Lung (tissue), 12 donors: Measurements from ENCODE around the gene GNG8. TPM values are rescaled to one million over a fixed set of nuclear protein-coding genes. Genes with fewer than 3 reads are reported as not detected.

Experiments
- ATAC-seq: fragments of 200-7000 bp; cut with Tn5 transposase; one replicate; pipeline ENCODE4 v1.9.1; 2020; ENCODE audit warnings: moderate number of reproducible peaks; ENCODE audit not compliant: insufficient read depth, low FRiP score
- DNase-seq, 3 donors: peaks; one replicate each; pipeline ENCODE4 v3.0.0-alpha.2; 2013 to 2017
- H3K27ac ChIP-seq, 2 donors: one replicate each; pipeline ENCODE4 v1.5.1; 2013; ENCODE audit warnings: mild to moderate bottlenecking in 2 of 2, moderate library complexity in 2 of 2, control low read depth in 1 of 2, inconsistent platforms in 1 of 2, low read depth in 1 of 2, low read length in 1 of 2
- H3K27me3 ChIP-seq, 3 donors: one replicate each; pipeline ENCODE4 v1.5.1; 2013; ENCODE audit warnings: low read length in 2 of 3; ENCODE audit not compliant: control insufficient read depth in 3 of 3, insufficient read depth in 3 of 3
- H3K36me3 ChIP-seq, 4 donors: one replicate each; pipeline ENCODE4 v1.5.1; 2013; ENCODE audit warnings: low read length in 4 of 4, mild to moderate bottlenecking in 1 of 4, moderate library complexity in 1 of 4; ENCODE audit not compliant: control insufficient read depth in 4 of 4, insufficient read depth in 4 of 4
- H3K4me1 ChIP-seq, 5 donors: one replicate each; pipeline ENCODE4 v1.5.1; 2013; ENCODE audit warnings: low read length in 5 of 5, mild to moderate bottlenecking in 2 of 5, moderate library complexity in 1 of 5; ENCODE audit not compliant: control insufficient read depth in 5 of 5, insufficient read depth in 5 of 5
- H3K4me3 ChIP-seq: one replicate; pipeline ENCODE4 v1.5.1; 2013; ENCODE audit warnings: mild to moderate bottlenecking, control low read depth, moderate library complexity
- H3K9ac ChIP-seq, 2 donors: one replicate each; pipeline ENCODE4 v1.5.1; 2013; ENCODE audit warnings: low read length in 2 of 2, control low read depth in 1 of 2; ENCODE audit not compliant: insufficient read depth in 1 of 2
- H3K9me3 ChIP-seq, 4 donors: one replicate each; pipeline ENCODE4 v1.5.1; 2013; ENCODE audit warnings: low read length in 3 of 4, mild to moderate bottlenecking in 1 of 4, moderate library complexity in 1 of 4; ENCODE audit not compliant: control insufficient read depth in 4 of 4, insufficient read depth in 3 of 4
- CTCF ChIP-seq: IDR thresholded peaks from 2 replicates; pipeline ENCODE4 v1.5.1; 2012; ENCODE audit warnings: mild to moderate bottlenecking; ENCODE audit errors: control extremely low read depth, extremely low read depth
- WGBS, 2 donors: extraction: QIAGEN DNeasy Blood & Tissue Kit; methylation state at CpG; one replicate each; pipeline ENCODE4 v1.1.7; 2013; 5-methylcytosine and 5-hydroxymethylcytosine counted together
- polyA plus RNA-seq, 2 donors: library from polyadenylated mRNA; stranded (reverse); fragments of 200-250 nt; gene quantifications; one replicate each; pipeline ENCODE4 v1.2.1, GENCODE V29; 2013
- total RNA-seq, 2 donors: library from RNA; depleted of rRNA in 1 of 2; stranded (reverse); fragments of >200 nt in 1 of 2; gene quantifications; one replicate each; pipeline ENCODE4 v1.2.1, GENCODE V29; 2014 to 2021
- donor health status: control.
- donor health status: control.
- donor health status: Bipolar disorder and iron deficiency.
- donor health status: healthy.
- donor health status: DM: yes; HTN: yes; CAD: no.

The GNG8 gene
- total and polyA plus RNA-seq, 4 donors, result not detected

GRCh38 chr19:46591870-46592269 lies 44.1 kb downstream of the GNG8 start:
- Histone ChIP-seq H3K36me3 (no peaks in the 10 kb centered on the region), H3K9me3 (peaks cover 0 to 2% (median 0%) of the 10 kb centered on the region in 4 donors), H3K9ac (no peak overlapping the region), H3K4me1 (peaks cover 0 to 2% (median 0%) of the 10 kb centered on the region in 5 donors), H3K27ac (no peak overlapping the region), H3K4me3 (no peak overlapping the region), H3K27me3 (no peaks in the 10 kb centered on the region)
- 51 to 77% methylated on average over 3 of the region's 3 CpGs for WGBS, 2 donors
- no peak for TF ChIP-seq CTCF
- ATAC-seq, result no peak
- DNase-seq, result no peak

GRCh38 chr19:46591254-46591653 lies 44.7 kb downstream of the GNG8 start:
- Histone ChIP-seq H3K27ac (no peak overlapping the region), H3K9ac (no peak overlapping the region), H3K4me3 (no peak overlapping the region), H3K36me3 (no peaks in the 10 kb centered on the region), H3K9me3 (peaks cover 0 to 2% (median 0%) of the 10 kb centered on the region in 4 donors), H3K4me1 (peaks cover 0 to 2% (median 0%) of the 10 kb centered on the region in 5 donors), H3K27me3 (no peaks in the 10 kb centered on the region)
- WGBS, 2 donors, result 95 to 98% methylated on average over 4 of the region's 4 CpGs
- TF ChIP-seq CTCF, result no peak
- ATAC-seq, result no peak
- no peak for DNase-seq

GRCh38 chr19:46587861-46588260 lies 48.1 kb downstream of the GNG8 start:
- Histone ChIP-seq H3K9ac (no peak overlapping the region), H3K9me3 (peaks cover 0 to 2% (median 0%) of the 10 kb centered on the region in 4 donors), H3K4me1 (peaks cover 0 to 2% (median 0%) of the 10 kb centered on the region in 5 donors), H3K27me3 (no peaks in the 10 kb centered on the region), H3K4me3 (no peak overlapping the region), H3K36me3 (no peaks in the 10 kb centered on the region), H3K27ac (no peak overlapping the region)
- TF ChIP-seq CTCF, result no peak
- ATAC-seq, result no peak
- no peak for DNase-seq
- WGBS, 2 donors, result 85 to 88% methylated on average over 3 of the region's 3 CpGs

- ATAC-seq (no peak), DNase-seq (no peak)
- Histone ChIP-seq H3K4me1 (no peaks in the 10 kb centered on the region), H3K36me3 (no peaks in the 10 kb centered on the region), H3K9ac (no peak overlapping the region), H3K27ac (no peak overlapping the region), H3K4me3 (no peak overlapping the region), H3K9me3 (no peaks in the 10 kb centered on the region), H3K27me3 (no peaks in the 10 kb centered on the region)
- no peak for TF ChIP-seq CTCF
- 72 to 75% methylated on average over 4 of the region's 4 CpGs for WGBS, 2 donors
Observed at GRCh38 chr19:46586294-46586693, 49.7 kb downstream of the GNG8 start.
